ENCODE measurements around the gene VWC2L. TPM values are rescaled to one million over a fixed set of nuclear protein-coding genes. Genes with fewer than 3 reads are reported as not detected.

VWC2L gene
- total and polyA plus RNA-seq, 10 donors: not detected

- 65 to 78% (median 73%) methylated on average over 1 of the region's 1 CpG for WGBS, 5 donors
- DNase-seq: no peak
- H3K4me3 ChIP-seq: no peak overlapping the region
- no peaks in the 10 kb centered on the region for H3K27me3 ChIP-seq (replicated peaks in 1 of 7)
- no peaks in the 10 kb centered on the region for H3K9me3 ChIP-seq
- no peaks in the 10 kb centered on the region for H3K36me3 ChIP-seq
- no peaks in the 10 kb centered on the region for H3K4me1 ChIP-seq
- no peak overlapping the region for H3K27ac ChIP-seq
- intact Hi-C loops (cut with DNase I; ENCODE audit: low total_unique reads): no loop called here
- TF ChIP-seq POLR2A (IDR thresholded peaks at IDR 0.05) (no peak), CTCF (IDR thresholded peaks at IDR 0.05 in 8 of 11, conservative IDR thresholded peaks at IDR 0.05 in 3 of 11) (no peak), POLR2AphosphoS5 (IDR thresholded peaks at IDR 0.05) (no peak)
Measured at GRCh38 chr2:214566457-214566856, 155.6 kb downstream of the VWC2L start.

- intact Hi-C loops (cut with DNase I; ENCODE audit: low total_unique reads): no loop called here
- H3K27ac ChIP-seq: no peak overlapping the region
- TF ChIP-seq POLR2AphosphoS5 (IDR thresholded peaks at IDR 0.05) (no peak), POLR2A (IDR thresholded peaks at IDR 0.05) (no peak), CTCF (IDR thresholded peaks at IDR 0.05 in 8 of 11, conservative IDR thresholded peaks at IDR 0.05 in 3 of 11) (no peak)
- no peak overlapping the region for H3K4me3 ChIP-seq
- WGBS, 5 donors: 78 to 92% (median 83%) methylated on average over 4 of the region's 4 CpGs
- no peaks in the 10 kb centered on the region for H3K4me1 ChIP-seq
- H3K27me3 ChIP-seq (replicated peaks in 1 of 7): no peaks in the 10 kb centered on the region
- DNase-seq: no peak
- H3K36me3 ChIP-seq: no peaks in the 10 kb centered on the region
- no peaks in the 10 kb centered on the region for H3K9me3 ChIP-seq
Measured at GRCh38 chr2:214569419-214570035, 158.7 kb downstream of the VWC2L start.

GRCh38 chr2:214574084-214574781 is 163.4 kb downstream of the VWC2L start:
- TF ChIP-seq POLR2AphosphoS5 (IDR thresholded peaks at IDR 0.05): no peak
- TF ChIP-seq POLR2A (IDR thresholded peaks at IDR 0.05): no peak
- TF ChIP-seq CTCF (IDR thresholded peaks at IDR 0.05 in 8 of 11, conservative IDR thresholded peaks at IDR 0.05 in 3 of 11): no peak
- Histone ChIP-seq H3K36me3 (no peaks in the 10 kb centered on the region), H3K4me1 (no peaks in the 10 kb centered on the region), H3K27me3 (replicated peaks in 1 of 7) (no peaks in the 10 kb centered on the region), H3K4me3 (no peak overlapping the region), H3K27ac (no peak overlapping the region), H3K9me3 (no peaks in the 10 kb centered on the region)
- intact Hi-C loops (cut with DNase I; ENCODE audit: low total_unique reads): no loop called here
- DNase-seq: no peak
- 77 to 90% (median 87%) methylated on average over 3 of the region's 3 CpGs for WGBS, 5 donors

GRCh38 chr2:214575030-214575429 is 164.2 kb downstream of the VWC2L start:
- Histone ChIP-seq H3K4me3 (no peak overlapping the region), H3K36me3 (no peaks in the 10 kb centered on the region), H3K27ac (no peak overlapping the region), H3K9me3 (no peaks in the 10 kb centered on the region), H3K27me3 (replicated peaks in 1 of 7) (no peaks in the 10 kb centered on the region), H3K4me1 (no peaks in the 10 kb centered on the region)
- no peak for TF ChIP-seq POLR2A (IDR thresholded peaks at IDR 0.05)
- TF ChIP-seq CTCF (IDR thresholded peaks at IDR 0.05 in 8 of 11, conservative IDR thresholded peaks at IDR 0.05 in 3 of 11): no peak
- TF ChIP-seq POLR2AphosphoS5 (IDR thresholded peaks at IDR 0.05): no peak
- WGBS, 5 donors: 22 to 29% (median 24%) methylated on average over 6 of the region's 6 CpGs
- intact Hi-C loops (cut with DNase I; ENCODE audit: low total_unique reads): no loop called here
- DNase-seq: no peak

Measured in spleen (tissue), 11 donors.